Erythroblast (primary cell): Measurements from ENCODE around the gene KIF18B.

Experiments used
- GATA1 ChIP-seq: IDR thresholded peaks from 2 replicates; pipeline ENCODE4 v1.6.1; 2011; ENCODE audit warnings: low read depth, mild to moderate bottlenecking, control low read depth, low read length, moderate library complexity
- POLR2A ChIP-seq: IDR thresholded peaks from 2 replicates; pipeline ENCODE4 v1.6.1; 2011; ENCODE audit warnings: mild to moderate bottlenecking, low read length

- no peak for TF ChIP-seq POLR2A
- TF ChIP-seq GATA1 = no peak
These were observed 34.6 kb upstream of the KIF18B start for GRCh38 chr17:44982113-44982702.
